ENCODE measurements around the gene RIMBP2.
"Not testable (repeated sequence)": the region's sequence is repeated elsewhere in the genome, so short reads cannot be mapped to it uniquely, and the experiment has no call there.

Gene RIMBP2

DNA sequence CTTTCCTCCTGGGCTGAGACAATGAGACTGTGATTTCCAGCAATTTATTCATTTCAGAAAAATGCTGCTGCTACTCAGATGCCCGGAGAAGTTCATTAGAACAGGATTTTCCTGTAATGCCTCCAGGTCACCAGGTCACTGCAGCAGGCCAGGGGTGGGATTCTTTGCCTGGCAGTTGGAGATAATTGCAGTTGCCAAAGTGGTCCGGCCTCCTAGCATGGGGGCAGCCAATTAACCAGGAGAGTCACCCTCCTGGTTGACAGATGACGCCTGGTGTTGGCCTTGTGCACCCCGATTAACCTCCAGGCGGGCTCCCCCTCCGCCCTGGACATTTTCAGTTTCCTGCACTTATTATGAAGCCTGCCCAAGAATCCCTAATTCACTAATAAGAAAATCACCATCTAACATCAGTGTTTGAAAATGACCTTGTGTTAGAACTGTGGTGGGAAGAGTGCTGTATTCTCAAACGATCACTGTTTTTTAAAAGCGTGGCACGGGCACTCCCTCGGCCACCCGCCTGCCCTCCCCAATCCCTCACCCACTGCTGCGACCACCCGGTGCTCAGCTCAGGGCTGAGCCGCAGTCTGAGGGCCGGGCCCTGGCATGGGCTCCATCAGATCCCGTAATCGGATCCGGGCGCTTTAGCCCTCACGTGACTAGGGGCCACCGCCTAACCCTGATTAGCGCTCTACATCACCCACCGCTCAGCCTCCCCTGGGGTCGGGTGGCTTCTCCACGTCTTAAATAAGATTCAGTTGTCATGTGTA lies 12.9 kb downstream of the RIMBP2 start:
- Histone ChIP-seq H3K9ac (ENCODE audit: low read length) (no peak overlapping the region), H3K27ac (ENCODE audit: low read depth, low read length) (no peak overlapping the region), H3K27me3 (ENCODE audit: control insufficient read depth in 1 of 2, insufficient read depth in 2 of 2, low read length in 2 of 2) (no peaks in the 10 kb centered on the region), H3K9me3 (ENCODE audit: low read length) (no peaks in the 10 kb centered on the region), H3K36me3 (ENCODE audit: insufficient read depth, low read length) (no peaks in the 10 kb centered on the region), H3K4me3 (ENCODE audit: low read depth in 1 of 2, low read length in 2 of 2) (no peak overlapping the region), H3K4me1 (ENCODE audit: insufficient read depth, low read length) (no peaks in the 10 kb centered on the region)

- no peak overlapping the region for H3K27ac ChIP-seq (ENCODE audit: low read depth, low read length)
- no peaks in the 10 kb centered on the region for H3K27me3 ChIP-seq (ENCODE audit: control insufficient read depth in 1 of 2, insufficient read depth in 2 of 2, low read length in 2 of 2)
- H3K9me3 ChIP-seq (ENCODE audit: low read length) = no peaks in the 10 kb centered on the region
- H3K4me3 ChIP-seq (ENCODE audit: low read depth in 1 of 2, low read length in 2 of 2) = no peak overlapping the region
- no peaks in the 10 kb centered on the region for H3K36me3 ChIP-seq (ENCODE audit: insufficient read depth, low read length)
- H3K4me1 ChIP-seq (ENCODE audit: insufficient read depth, low read length) = no peaks in the 10 kb centered on the region
- no peak overlapping the region for H3K9ac ChIP-seq (ENCODE audit: low read length)
Observed at GRCh38 chr12:130701402-130701744, 14.7 kb downstream of the RIMBP2 start.

DNA sequence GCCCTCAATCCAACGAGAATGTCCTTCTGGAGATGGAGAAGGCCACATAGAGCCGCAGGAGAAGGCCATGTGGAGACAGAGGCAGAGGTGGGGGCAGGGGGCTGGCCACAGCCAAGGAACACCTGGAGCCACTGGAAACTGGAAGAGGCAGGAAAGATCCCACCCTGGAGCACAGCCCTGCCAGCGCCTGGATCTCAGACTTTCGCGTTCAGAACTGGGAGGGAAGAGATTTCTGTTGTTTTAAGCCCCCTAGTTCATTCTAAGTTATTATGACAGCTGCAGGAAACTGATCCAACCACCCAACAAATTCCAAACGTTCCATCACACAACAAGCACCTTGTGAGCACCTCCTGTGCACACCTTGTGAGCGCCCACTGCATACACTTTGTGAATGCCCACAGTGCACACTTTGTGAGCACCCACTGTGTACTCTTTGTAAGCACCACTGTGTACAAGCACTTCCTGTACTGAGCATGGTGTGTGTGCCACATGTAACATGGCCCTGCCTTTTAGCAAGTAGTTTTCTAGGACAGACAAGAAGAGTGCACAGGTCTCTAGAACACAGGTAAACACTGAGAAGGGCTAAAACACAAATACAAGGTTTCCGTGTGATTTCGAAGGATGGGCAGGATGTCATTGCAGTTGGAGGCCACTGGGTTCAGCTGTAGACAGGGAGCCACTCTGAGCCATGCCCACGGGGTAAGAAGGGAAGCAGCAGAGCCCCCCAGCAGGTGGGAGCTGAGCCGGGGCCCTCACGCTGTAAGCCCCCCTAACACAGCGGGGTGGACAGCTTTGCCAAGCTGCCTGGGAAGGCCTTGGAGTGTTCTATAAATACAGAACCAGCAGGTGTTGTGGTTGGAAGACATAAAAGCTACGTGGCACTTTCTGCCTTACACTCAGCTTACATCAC lies 15.4 kb downstream of the RIMBP2 start:
- H3K27ac ChIP-seq (ENCODE audit: low read depth, low read length) = no peak overlapping the region
- no peaks in the 10 kb centered on the region for H3K36me3 ChIP-seq (ENCODE audit: insufficient read depth, low read length)
- no peak overlapping the region for H3K4me3 ChIP-seq (ENCODE audit: low read depth in 1 of 2, low read length in 2 of 2)
- H3K4me1 ChIP-seq (ENCODE audit: insufficient read depth, low read length) = no peaks in the 10 kb centered on the region
- H3K9ac ChIP-seq (ENCODE audit: low read length) = no peak overlapping the region
- H3K27me3 ChIP-seq (ENCODE audit: control insufficient read depth in 1 of 2, insufficient read depth in 2 of 2, low read length in 2 of 2) = no peaks in the 10 kb centered on the region
- no peaks in the 10 kb centered on the region for H3K9me3 ChIP-seq (ENCODE audit: low read length)

GRCh38 chr12:130698106-130698505 lies 18.0 kb downstream of the RIMBP2 start:
- H3K36me3 ChIP-seq (ENCODE audit: insufficient read depth, low read length) = no peaks in the 10 kb centered on the region
- no peak overlapping the region for H3K4me3 ChIP-seq (ENCODE audit: low read depth in 1 of 2, low read length in 2 of 2)
- no peaks in the 10 kb centered on the region for H3K27me3 ChIP-seq (ENCODE audit: control insufficient read depth in 1 of 2, insufficient read depth in 2 of 2, low read length in 2 of 2)

DNA sequence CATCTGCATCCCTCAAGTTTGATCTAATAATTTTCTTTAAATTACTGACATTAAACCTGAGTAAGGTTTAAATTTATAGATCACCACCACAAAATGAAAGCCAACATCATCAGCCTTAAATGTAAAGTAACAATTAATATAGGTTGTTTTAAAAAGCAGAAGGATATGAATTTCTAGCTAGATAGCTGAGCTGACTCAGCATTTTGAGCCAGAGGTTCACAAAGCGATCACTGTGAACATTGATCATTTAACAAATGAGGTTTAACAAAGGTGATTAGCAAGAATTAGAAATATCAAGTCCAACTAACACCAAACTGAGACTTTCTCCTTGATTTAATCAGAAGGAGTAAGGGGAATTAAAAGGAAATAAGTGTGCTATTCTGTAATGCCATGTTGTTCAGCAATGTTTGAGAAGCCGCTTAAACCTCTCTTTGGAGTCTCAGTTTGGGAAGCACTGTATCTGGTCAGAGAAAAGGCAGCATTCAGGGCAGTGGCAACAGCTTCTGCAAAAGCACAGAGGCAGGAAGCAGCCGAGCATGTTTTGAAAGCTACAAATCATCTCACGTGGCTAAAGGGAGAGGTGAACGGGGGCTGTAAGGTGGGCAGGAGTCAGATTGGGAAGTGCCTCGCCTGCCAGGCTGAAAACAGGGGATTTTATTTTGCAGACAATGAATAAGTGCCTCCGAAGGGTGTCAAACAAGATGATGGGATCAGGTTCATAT lies 19.6 kb downstream of the RIMBP2 start:
- H3K9ac ChIP-seq (ENCODE audit: low read length) = no peak overlapping the region
- no peak overlapping the region for H3K27ac ChIP-seq (ENCODE audit: low read depth, low read length)
- no peaks in the 10 kb centered on the region for H3K9me3 ChIP-seq (ENCODE audit: low read length)
- no peaks in the 10 kb centered on the region for H3K36me3 ChIP-seq (ENCODE audit: insufficient read depth, low read length)
- H3K27me3 ChIP-seq (ENCODE audit: control insufficient read depth in 1 of 2, insufficient read depth in 2 of 2, low read length in 2 of 2) = no peaks in the 10 kb centered on the region
- H3K4me3 ChIP-seq (ENCODE audit: low read depth in 1 of 2, low read length in 2 of 2) = no peak overlapping the region
- no peaks in the 10 kb centered on the region for H3K4me1 ChIP-seq (ENCODE audit: insufficient read depth, low read length)

More at GRCh38 chr12:130698106-130698505, 18.0 kb downstream of the RIMBP2 start:
- H3K27ac ChIP-seq (ENCODE audit: low read depth, low read length) = no peak overlapping the region
- H3K9ac ChIP-seq (ENCODE audit: low read length) = no peak overlapping the region
- H3K4me1 ChIP-seq (ENCODE audit: insufficient read depth, low read length) = no peaks in the 10 kb centered on the region
- H3K9me3 ChIP-seq (ENCODE audit: low read length) = no peaks in the 10 kb centered on the region

DNA sequence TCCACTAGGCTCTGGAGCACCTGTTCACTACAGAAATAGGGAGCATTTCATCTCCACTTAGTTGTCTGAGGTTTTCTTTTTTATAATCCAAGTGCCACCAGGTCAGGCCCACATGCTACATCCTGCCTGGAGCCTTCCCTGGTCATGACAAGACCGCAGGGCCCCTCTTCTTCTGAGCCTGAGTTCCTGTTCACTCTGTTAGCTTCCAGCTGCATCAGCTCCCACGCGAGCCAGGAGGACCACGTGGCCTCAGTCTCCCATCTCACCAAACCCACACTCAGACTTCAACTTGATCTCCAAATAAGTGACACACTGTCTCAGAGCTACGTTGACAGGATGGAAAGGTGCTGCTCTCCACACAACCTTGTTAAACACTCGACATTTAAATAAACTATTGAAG lies 21.0 kb downstream of the RIMBP2 start:
- H3K27ac ChIP-seq (ENCODE audit: low read depth, low read length) = no peak overlapping the region
- H3K27me3 ChIP-seq (ENCODE audit: control insufficient read depth in 1 of 2, insufficient read depth in 2 of 2, low read length in 2 of 2) = no peaks in the 10 kb centered on the region
- no peak overlapping the region for H3K9ac ChIP-seq (ENCODE audit: low read length)
- no peaks in the 10 kb centered on the region for H3K36me3 ChIP-seq (ENCODE audit: insufficient read depth, low read length)
- H3K4me1 ChIP-seq (ENCODE audit: insufficient read depth, low read length) = no peaks in the 10 kb centered on the region
- H3K4me3 ChIP-seq (ENCODE audit: low read depth in 1 of 2, low read length in 2 of 2) = no peak overlapping the region
- no peaks in the 10 kb centered on the region for H3K9me3 ChIP-seq (ENCODE audit: low read length)

DNA sequence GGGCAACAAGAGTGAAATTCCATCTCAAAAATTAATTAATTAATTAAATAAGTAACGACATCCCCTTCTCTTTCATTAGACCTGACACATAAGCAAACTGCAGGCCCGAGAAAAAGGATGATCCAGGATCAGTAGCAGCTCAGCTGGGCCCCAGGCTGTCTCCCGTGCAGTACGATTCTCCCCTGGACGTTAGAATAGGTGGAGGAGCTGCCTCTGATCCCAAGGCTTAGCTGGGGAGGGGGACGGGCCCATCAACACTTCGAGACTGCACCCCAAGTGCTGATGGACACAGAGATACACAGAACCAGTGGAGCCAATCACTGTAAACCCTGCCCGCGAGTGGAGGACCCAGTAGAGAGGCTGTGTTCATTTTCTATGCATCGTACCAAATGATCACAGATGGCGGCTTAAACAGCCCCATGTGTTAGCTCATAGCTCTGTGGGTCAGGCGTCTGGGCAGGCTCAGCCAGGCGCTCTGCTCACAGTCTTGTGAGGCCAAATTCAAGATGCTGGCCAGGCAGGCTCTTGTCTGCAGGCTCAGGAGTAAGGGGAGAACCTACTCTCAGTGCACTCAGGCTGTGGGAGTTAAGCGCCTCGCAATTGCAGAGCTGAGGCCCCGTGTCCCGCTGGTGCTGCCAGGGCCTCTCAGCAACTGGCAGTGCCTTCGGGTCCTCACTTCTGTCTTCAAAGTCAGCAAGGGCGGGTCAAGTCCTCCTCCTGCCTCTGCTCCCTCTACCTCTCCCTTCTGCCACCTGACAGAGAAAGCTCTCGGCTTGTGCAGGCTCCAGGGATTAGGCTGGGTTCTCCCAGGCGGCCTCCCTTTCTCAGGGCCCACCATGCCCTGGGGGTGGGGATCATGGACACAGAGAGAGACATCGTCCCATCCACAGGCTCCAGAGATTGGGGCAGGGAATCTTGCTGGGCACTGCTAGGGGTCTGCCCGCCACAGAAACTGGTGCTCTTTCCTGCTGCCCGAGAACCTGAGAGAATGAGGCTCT lies 26.4 kb downstream of the RIMBP2 start:
- H3K36me3 ChIP-seq (ENCODE audit: insufficient read depth, low read length) = no peaks in the 10 kb centered on the region
- no peaks in the 10 kb centered on the region for H3K4me1 ChIP-seq (ENCODE audit: insufficient read depth, low read length)
- no peak overlapping the region for H3K9ac ChIP-seq (ENCODE audit: low read length)
- no peak overlapping the region for H3K4me3 ChIP-seq (ENCODE audit: low read depth in 1 of 2, low read length in 2 of 2)
- no peak overlapping the region for H3K27ac ChIP-seq (ENCODE audit: low read depth, low read length)
- peaks cover 0 to 10% of the 10 kb centered on the region in 2 donors for H3K27me3 ChIP-seq (ENCODE audit: control insufficient read depth in 1 of 2, insufficient read depth in 2 of 2, low read length in 2 of 2)
- H3K9me3 ChIP-seq (ENCODE audit: low read length) = no peaks in the 10 kb centered on the region

GRCh38 chr12:130688999-130689398 lies 27.1 kb downstream of the RIMBP2 start:
- not testable (repeated sequence) for H3K9ac ChIP-seq (ENCODE audit: low read length); H3K9me3 ChIP-seq (ENCODE audit: low read length); H3K27me3 ChIP-seq (ENCODE audit: control insufficient read depth in 1 of 2, insufficient read depth in 2 of 2, low read length in 2 of 2); H3K27ac ChIP-seq (ENCODE audit: low read depth, low read length); H3K4me1 ChIP-seq (ENCODE audit: insufficient read depth, low read length); H3K36me3 ChIP-seq (ENCODE audit: insufficient read depth, low read length); H3K4me3 ChIP-seq (ENCODE audit: low read depth in 1 of 2, low read length in 2 of 2)

- no peaks in the 10 kb centered on the region for H3K4me1 ChIP-seq (ENCODE audit: insufficient read depth, low read length)
- H3K9ac ChIP-seq (ENCODE audit: low read length) = no peak overlapping the region
- H3K4me3 ChIP-seq (ENCODE audit: low read depth in 1 of 2, low read length in 2 of 2) = no peak overlapping the region
- peaks cover 0 to 10% of the 10 kb centered on the region in 2 donors for H3K27me3 ChIP-seq (ENCODE audit: control insufficient read depth in 1 of 2, insufficient read depth in 2 of 2, low read length in 2 of 2)
- H3K27ac ChIP-seq (ENCODE audit: low read depth, low read length) = no peak overlapping the region
- H3K36me3 ChIP-seq (ENCODE audit: insufficient read depth, low read length) = no peaks in the 10 kb centered on the region
- no peaks in the 10 kb centered on the region for H3K9me3 ChIP-seq (ENCODE audit: low read length)
Observed at GRCh38 chr12:130687796-130688778, 28.0 kb downstream of the RIMBP2 start.

GRCh38 chr12:130687190-130687589 lies 28.9 kb downstream of the RIMBP2 start:
- H3K4me3 ChIP-seq (ENCODE audit: low read depth in 1 of 2, low read length in 2 of 2) = no peak overlapping the region
- no peaks in the 10 kb centered on the region for H3K4me1 ChIP-seq (ENCODE audit: insufficient read depth, low read length)
- H3K36me3 ChIP-seq (ENCODE audit: insufficient read depth, low read length) = no peaks in the 10 kb centered on the region
- H3K9ac ChIP-seq (ENCODE audit: low read length) = no peak overlapping the region
- H3K9me3 ChIP-seq (ENCODE audit: low read length) = no peaks in the 10 kb centered on the region
- peaks cover 0 to 10% of the 10 kb centered on the region in 2 donors for H3K27me3 ChIP-seq (ENCODE audit: control insufficient read depth in 1 of 2, insufficient read depth in 2 of 2, low read length in 2 of 2)
- no peak overlapping the region for H3K27ac ChIP-seq (ENCODE audit: low read depth, low read length)

Data from muscle layer of colon (tissue), 2 donors.